ENCODE data around the gene PRR5. TPM values are rescaled to one million over a fixed set of nuclear protein-coding genes. Genes with fewer than 3 reads are reported as not detected.

Gene PRR5
- polyA plus RNA-seq, 1 of the 3 experiments (the other 2 are of a cell fraction), result 1.3 TPM

DNA sequence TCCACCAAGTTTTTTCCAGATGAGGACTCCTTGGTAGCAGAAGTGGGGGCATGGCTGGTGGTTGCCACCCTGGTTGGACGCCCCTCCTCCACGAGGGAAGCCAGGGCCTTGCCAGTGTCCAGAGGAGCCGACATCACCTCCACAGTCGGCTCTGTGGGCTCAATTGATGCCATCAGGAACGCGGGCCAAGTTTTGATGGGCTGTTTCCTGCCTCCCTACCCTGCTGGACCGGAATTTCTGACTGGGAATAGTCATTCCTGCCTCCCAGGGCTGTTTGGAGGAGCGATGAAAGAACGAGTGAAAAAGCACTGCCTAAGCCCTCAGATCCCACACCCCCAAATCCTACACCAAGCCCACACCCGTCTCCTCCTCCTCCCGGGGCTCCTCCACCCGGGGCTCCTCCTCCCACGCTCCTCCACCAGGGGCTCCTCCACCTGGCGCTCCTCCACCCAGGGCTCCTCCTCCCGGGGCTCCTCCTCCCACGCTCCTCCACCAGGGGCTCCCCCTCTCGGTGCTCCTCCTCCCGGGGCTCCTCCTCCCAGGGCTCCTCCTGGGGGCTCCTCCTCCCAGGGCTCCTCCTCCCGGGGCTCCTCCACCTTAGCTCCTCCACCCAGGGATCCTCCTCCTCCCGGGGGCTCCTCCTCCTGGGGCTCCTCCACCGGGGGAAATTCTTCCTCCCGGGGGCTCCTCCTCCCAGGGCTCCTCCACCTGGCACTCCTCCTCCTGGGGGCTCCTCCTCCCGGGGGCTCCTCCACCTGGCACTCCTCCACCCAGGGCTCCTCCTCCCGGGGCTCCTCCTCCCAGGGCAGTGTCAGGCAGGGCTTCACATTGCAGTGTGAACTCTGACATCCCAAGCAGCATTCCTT is 10.0 kb upstream of the PRR5 start (continued):
- TF ChIP-seq, protein P1, sequence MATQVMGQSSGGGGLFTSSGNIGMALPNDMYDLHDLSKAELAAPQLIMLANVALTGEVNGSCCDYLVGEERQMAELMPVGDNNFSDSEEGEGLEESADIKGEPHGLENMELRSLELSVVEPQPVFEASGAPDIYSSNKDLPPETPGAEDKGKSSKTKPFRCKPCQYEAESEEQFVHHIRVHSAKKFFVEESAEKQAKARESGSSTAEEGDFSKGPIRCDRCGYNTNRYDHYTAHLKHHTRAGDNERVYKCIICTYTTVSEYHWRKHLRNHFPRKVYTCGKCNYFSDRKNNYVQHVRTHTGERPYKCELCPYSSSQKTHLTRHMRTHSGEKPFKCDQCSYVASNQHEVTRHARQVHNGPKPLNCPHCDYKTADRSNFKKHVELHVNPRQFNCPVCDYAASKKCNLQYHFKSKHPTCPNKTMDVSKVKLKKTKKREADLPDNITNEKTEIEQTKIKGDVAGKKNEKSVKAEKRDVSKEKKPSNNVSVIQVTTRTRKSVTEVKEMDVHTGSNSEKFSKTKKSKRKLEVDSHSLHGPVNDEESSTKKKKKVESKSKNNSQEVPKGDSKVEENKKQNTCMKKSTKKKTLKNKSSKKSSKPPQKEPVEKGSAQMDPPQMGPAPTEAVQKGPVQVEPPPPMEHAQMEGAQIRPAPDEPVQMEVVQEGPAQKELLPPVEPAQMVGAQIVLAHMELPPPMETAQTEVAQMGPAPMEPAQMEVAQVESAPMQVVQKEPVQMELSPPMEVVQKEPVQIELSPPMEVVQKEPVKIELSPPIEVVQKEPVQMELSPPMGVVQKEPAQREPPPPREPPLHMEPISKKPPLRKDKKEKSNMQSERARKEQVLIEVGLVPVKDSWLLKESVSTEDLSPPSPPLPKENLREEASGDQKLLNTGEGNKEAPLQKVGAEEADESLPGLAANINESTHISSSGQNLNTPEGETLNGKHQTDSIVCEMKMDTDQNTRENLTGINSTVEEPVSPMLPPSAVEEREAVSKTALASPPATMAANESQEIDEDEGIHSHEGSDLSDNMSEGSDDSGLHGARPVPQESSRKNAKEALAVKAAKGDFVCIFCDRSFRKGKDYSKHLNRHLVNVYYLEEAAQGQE (IDR thresholded peaks at IDR 0.05; ENCODE audit: low read depth, low read length), result no peak
- TF ChIP-seq USF1 (IDR thresholded peaks at IDR 0.05; ENCODE audit: borderline replicate concordance, low read depth), result no peak
- no peak for TF ChIP-seq FOXJ3 (CRISPR knock-in tag; IDR thresholded peaks at IDR 0.05)

DNA sequence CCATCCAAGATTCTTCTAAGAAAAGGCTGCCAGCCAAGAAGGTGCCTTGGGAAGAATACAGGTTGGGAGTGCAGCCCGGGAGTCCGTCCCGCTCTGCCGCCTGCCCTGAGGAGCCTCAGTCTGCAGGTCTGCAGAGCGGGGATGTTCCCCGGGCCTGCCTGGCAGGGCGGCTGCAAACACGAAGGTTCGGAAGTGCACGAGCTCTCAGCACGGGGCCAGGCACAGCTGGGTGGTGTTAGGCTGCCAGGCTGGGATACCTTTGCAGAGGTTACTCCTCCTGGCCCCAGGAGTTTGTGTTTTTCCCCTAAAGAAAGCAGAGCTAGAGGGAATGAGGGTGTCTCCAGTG is 9.4 kb upstream of the PRR5 start:
- Histone ChIP-seq H3K36me3 (replicated peaks in 1 of 2; ENCODE audit: control insufficient read depth in 1 of 2, insufficient read depth in 2 of 2, low read length in 1 of 2) (no peaks in the 10 kb centered on the region), H3K9me2 (no peaks in the 10 kb centered on the region), H3K9ac (no peak overlapping the region), H3F3A (replicated peaks; ENCODE audit: insufficient read depth) (no peaks in the 10 kb centered on the region), H3K4me3 (ENCODE audit: low read depth in 2 of 2, low read length in 1 of 2) (no peak overlapping the region), H3K79me2 (ENCODE audit: insufficient read depth) (no peaks in the 10 kb centered on the region), H2AFZ (ENCODE audit: low read depth) (no peak overlapping the region), H4K20me1 (ENCODE audit: insufficient read depth) (no peaks in the 10 kb centered on the region), H3K4me1 (ENCODE audit: control insufficient read depth in 1 of 2, insufficient read depth in 2 of 2, low read depth in 1 of 2, low read length in 1 of 2) (no peaks in the 10 kb centered on the region; a peak in 1 of 4 replicates), H3K9me3 (no peaks in the 10 kb centered on the region), H3K4me2 (no peak overlapping the region), H3K27ac (ENCODE audit: low read depth in 2 of 2, low read length in 1 of 2) (no peak overlapping the region), H3K27me3 (ENCODE audit: insufficient read depth) (no peaks in the 10 kb centered on the region)
- no peak for DNase-seq
- POLR2A ChIA-PET, result no interaction called here
- TF ChIP-seq FOXJ3 (CRISPR knock-in tag; IDR thresholded peaks at IDR 0.05), result no peak
- TF ChIP-seq FOXM1 (IDR thresholded peaks at IDR 0.05; ENCODE audit: low read depth), result no peak
- no peak for TF ChIP-seq SIN3A (IDR thresholded peaks at IDR 0.05; ENCODE audit: borderline replicate concordance, low read depth, low read length)
- TF ChIP-seq, protein P2, sequence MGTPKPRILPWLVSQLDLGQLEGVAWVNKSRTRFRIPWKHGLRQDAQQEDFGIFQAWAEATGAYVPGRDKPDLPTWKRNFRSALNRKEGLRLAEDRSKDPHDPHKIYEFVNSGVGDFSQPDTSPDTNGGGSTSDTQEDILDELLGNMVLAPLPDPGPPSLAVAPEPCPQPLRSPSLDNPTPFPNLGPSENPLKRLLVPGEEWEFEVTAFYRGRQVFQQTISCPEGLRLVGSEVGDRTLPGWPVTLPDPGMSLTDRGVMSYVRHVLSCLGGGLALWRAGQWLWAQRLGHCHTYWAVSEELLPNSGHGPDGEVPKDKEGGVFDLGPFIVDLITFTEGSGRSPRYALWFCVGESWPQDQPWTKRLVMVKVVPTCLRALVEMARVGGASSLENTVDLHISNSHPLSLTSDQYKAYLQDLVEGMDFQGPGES (IDR thresholded peaks at IDR 0.05; ENCODE audit: low read depth, low read length), result no peak
- TF ChIP-seq PBX3 (IDR thresholded peaks at IDR 0.05), result no peak
- TF ChIP-seq NRF1 (IDR thresholded peaks at IDR 0.05; ENCODE audit: low read depth, low read length), result no peak
- no peak for TF ChIP-seq USF1 (IDR thresholded peaks at IDR 0.05; ENCODE audit: borderline replicate concordance, low read depth)
- no peak for TF ChIP-seq YY1 (IDR thresholded peaks at IDR 0.05; ENCODE audit: low read depth)
- TF ChIP-seq FOSL2 (IDR thresholded peaks at IDR 0.05; ENCODE audit: borderline replicate concordance, low read depth), result no peak
- no peak for TF ChIP-seq POLR2AphosphoS5 (IDR thresholded peaks at IDR 0.05; ENCODE audit: low read depth, low read length)
- no peak for TF ChIP-seq MXI1 (IDR thresholded peaks at IDR 0.05; ENCODE audit: low read depth, low read length)
- TF ChIP-seq MAX (IDR thresholded peaks at IDR 0.05; ENCODE audit: low read depth), result no peak
- TF ChIP-seq RAD21 (IDR thresholded peaks at IDR 0.05; ENCODE audit: low read length), result no peak
- WGBS (ENCODE audit: low lambda C conversion rate), result 98% methylated on average over 4 of the region's 11 CpGs
- CTCF ChIA-PET, result interaction anchor here (2.6 to 41.0 kb wide), 2 partner anchors 8 to 40 kb away, joined by 17 to 642 read pairs; no protein-coding TSS in a partner anchor
